ENCODE results near the gene BNIPL. TPM values are rescaled to one million over a fixed set of nuclear protein-coding genes. Genes with fewer than 3 reads are reported as not detected.

Gene BNIPL
- total RNA-seq, 1 experiment from 2014 or later, result not detected

GRCh38 chr1:151008244-151009205, 27.9 kb upstream of the BNIPL start, which contains the start of gene PRUNE1:
TSS of gene PRUNE1 (plus strand) at chr1:151008449. CDS start at chr1:151008633, 184 bp downstream.
- DNase-seq (ENCODE audit: low read depth), result peak; percentile 95
- in situ Hi-C loops (cut with HindIII; ENCODE audit: low pct_unique_long_range_greater_than_20kb, low sequenced_read_pairs), result no loop called here

GRCh38 chr1:151009206-151009587, 27.2 kb upstream of the BNIPL start:
- in situ Hi-C loops (cut with HindIII; ENCODE audit: low pct_unique_long_range_greater_than_20kb, low sequenced_read_pairs), result no loop called here
- no peak for DNase-seq (ENCODE audit: low read depth)

- in situ Hi-C loops (cut with HindIII; ENCODE audit: low pct_unique_long_range_greater_than_20kb, low sequenced_read_pairs), result no loop called here
- DNase-seq (ENCODE audit: low read depth), result no peak
Measured at GRCh38 chr1:151009674-151010345, 26.6 kb upstream of the BNIPL start.

DNA sequence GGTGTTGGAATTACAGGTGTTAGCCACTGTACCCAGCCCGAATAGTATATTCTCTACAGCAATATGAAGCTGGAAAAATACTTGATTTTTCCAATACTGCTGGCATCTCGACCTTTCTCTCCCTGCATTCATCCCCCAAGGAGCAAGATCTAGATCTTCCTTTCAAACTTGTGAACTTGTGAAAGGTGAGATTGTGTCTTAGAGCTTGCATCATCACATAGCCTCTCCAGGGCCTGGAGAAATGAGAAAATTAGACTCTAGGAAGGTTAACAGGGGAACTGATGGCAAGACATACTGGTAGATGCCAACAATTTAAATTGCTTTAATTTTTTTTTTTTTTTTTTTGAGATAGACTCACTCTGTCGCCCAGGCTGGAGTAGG, 26.1 kb upstream of the BNIPL start:
- in situ Hi-C loops (cut with HindIII; ENCODE audit: low pct_unique_long_range_greater_than_20kb, low sequenced_read_pairs), result no loop called here
- DNase-seq (ENCODE audit: low read depth), result no peak

- in situ Hi-C loops (cut with HindIII; ENCODE audit: low pct_unique_long_range_greater_than_20kb, low sequenced_read_pairs), result no loop called here
- DNase-seq (ENCODE audit: low read depth), result no peak
Measured at GRCh38 chr1:151011154-151011850, 25.1 kb upstream of the BNIPL start.

- in situ Hi-C loops (cut with HindIII; ENCODE audit: low pct_unique_long_range_greater_than_20kb, low sequenced_read_pairs), result no loop called here
- peak; percentile 41 for DNase-seq (ENCODE audit: low read depth)
Measured at GRCh38 chr1:151012684-151013471, 23.5 kb upstream of the BNIPL start.

GRCh38 chr1:151013518-151013917, 22.9 kb upstream of the BNIPL start:
- in situ Hi-C loops (cut with HindIII; ENCODE audit: low pct_unique_long_range_greater_than_20kb, low sequenced_read_pairs), result no loop called here
- DNase-seq (ENCODE audit: low read depth), result peak; percentile 79

- in situ Hi-C loops (cut with HindIII; ENCODE audit: low pct_unique_long_range_greater_than_20kb, low sequenced_read_pairs), result no loop called here
- DNase-seq (ENCODE audit: low read depth), result peak; percentile 60
Measured at GRCh38 chr1:151024540-151025146, 11.7 kb upstream of the BNIPL start.

DNA sequence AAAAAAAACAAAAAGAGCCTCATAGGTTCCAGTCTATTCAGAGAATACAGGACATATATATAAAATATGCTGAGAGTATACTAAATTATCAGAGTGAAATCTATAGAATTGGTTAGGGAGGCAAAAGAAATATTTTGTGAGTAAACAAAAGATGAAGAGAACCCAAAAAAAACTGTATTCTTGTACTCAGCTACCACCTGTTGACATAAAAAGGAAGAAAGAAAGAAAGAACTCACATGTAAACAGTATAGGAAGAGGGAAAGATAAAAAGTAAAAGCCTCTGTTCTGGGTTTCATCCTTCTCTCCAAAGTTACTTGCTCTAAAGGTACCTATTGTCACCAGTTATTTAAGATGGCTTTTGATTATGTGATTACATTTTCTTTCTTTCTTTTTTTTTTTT, 9.9 kb upstream of the BNIPL start:
- in situ Hi-C loops (cut with HindIII; ENCODE audit: low pct_unique_long_range_greater_than_20kb, low sequenced_read_pairs), result no loop called here
- DNase-seq (ENCODE audit: low read depth), result no peak

DNA sequence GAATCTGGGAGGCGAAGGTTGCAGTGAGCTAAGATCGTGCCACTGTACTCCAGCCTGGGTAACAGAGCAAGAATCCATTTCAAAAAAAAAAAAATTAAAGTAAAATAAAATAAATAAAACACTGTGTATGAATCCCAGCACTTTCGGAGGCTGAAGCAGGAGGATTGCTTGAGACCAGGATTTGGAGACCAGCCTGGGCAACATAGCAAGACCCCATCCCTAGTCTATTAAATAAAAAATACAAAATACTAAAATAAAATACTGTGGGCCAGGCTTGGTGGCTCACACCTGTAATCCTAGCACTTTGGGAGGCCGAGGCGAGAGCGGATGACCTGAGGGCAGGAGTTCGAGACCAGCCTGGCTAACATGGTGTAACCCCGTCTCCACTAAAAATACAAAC, 4.2 kb upstream of the BNIPL start:
- in situ Hi-C loops (cut with HindIII; ENCODE audit: low pct_unique_long_range_greater_than_20kb, low sequenced_read_pairs), result no loop called here
- no peak for DNase-seq (ENCODE audit: low read depth)

- in situ Hi-C loops (cut with HindIII; ENCODE audit: low pct_unique_long_range_greater_than_20kb, low sequenced_read_pairs), result no loop called here
- DNase-seq (ENCODE audit: low read depth), result no peak
Measured at GRCh38 chr1:151035167-151035566, 1.2 kb upstream of the BNIPL start.

DNA sequence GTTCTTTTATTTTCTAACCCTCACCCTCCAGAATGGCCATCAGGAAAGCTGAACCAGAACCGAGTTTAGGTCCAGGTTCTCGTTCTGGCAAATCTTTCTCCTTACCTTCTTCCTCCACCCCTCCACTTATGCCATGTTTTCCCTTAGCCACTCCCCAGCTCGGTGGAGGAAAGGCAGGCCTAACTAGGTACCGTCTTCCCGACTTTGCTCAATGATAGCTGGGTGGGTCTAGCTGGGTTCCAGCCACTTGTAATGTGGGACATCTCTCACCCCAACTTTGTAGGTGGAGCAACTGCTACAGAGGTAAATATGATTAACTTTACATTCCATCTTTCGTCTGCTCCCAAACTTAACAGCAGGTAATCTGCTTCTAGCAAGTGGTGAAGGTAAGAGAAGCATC, 646 bp downstream of the BNIPL start:
- DNase-seq (ENCODE audit: low read depth), result no peak
- in situ Hi-C loops (cut with HindIII; ENCODE audit: low pct_unique_long_range_greater_than_20kb, low sequenced_read_pairs), result no loop called here

DNA sequence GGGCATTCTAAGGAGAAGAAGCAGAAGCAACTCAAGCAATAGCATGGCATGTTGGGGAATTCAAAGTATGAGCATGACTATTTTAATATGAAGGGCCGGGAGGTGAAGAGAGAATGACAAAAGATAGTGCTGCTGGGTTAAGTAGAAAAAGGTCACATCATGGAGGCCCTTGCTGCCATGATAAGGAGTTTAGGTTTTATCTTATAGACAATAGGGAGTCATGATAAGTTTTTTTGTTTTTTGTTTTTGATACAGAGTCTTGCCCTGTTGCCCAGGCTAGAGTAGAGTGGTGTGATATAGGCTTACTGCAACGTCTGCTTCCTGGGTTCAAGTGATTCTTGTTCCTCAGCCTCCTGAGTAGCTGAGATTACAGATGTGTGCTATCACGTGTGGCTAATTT, 3.1 kb downstream of the BNIPL start:
- in situ Hi-C loops (cut with HindIII; ENCODE audit: low pct_unique_long_range_greater_than_20kb, low sequenced_read_pairs), result no loop called here
- no peak for DNase-seq (ENCODE audit: low read depth)

DNA sequence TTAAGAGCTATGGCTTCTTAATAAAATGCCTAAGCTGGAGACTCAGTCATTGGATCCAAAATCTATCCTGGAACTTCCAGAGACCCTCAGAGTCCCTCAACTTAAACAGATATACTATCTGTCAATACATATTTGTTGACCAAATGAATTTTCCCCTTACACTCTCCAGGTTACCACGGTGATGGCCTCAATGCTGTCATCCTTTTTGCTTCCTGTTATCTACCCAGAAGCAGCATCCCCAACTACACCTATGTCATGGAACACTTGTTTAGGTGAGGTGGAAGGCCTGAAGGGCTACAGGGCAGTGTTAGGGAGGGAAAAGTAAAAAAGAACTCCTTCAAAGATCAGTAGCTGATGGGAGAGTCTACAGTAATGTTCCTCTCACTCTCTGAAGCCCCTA, 6.8 kb downstream of the BNIPL start:
- DNase-seq (ENCODE audit: low read depth), result no peak
- in situ Hi-C loops (cut with HindIII; ENCODE audit: low pct_unique_long_range_greater_than_20kb, low sequenced_read_pairs), result no loop called here

DNA sequence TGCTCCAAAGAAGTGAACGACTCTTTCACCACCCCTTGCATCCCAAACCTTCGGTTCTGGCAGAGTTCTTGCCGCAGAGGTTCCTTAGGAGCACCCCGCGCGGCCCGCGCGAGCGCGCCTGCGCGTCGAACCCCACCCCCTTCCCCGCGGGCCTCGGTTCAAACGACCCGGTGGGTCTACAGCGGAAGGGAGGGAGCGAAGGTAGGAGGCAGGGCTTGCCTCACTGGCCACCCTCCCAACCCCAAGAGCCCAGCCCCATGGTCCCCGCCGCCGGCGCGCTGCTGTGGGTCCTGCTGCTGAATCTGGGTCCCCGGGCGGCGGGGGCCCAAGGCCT, 11.2 kb downstream of the BNIPL start, which contains the start of gene C1orf56:
Gene C1orf56 (plus strand): TSS at position 161 of the 334 bp plus-strand sequence. CDS start 97 bp downstream, at position 258.
- peak; percentile 76 for DNase-seq (ENCODE audit: low read depth)
- in situ Hi-C loops (cut with HindIII; ENCODE audit: low pct_unique_long_range_greater_than_20kb, low sequenced_read_pairs), result no loop called here

- in situ Hi-C loops (cut with HindIII; ENCODE audit: low pct_unique_long_range_greater_than_20kb, low sequenced_read_pairs), result no loop called here
- DNase-seq (ENCODE audit: low read depth), result peak; percentile 62
Measured at GRCh38 chr1:151047925-151048644, 11.7 kb downstream of the BNIPL start.

DNA sequence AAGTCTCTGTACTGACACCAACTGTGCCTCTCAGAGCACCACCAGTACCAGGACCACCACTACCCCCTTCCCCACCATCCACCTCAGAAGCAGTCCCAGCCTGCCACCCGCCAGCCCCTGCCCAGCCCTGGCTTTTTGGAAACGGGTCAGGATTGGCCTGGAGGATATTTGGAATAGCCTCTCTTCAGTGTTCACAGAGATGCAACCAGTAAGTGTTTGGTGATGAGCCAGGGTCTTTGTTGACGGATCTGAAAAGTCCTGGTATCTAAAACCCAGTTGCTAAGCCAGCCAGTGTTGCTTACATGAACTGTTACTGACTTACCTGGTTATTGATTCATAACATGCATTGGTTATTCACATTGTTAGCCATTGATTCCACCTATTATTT, 12.3 kb downstream of the BNIPL start:
- in situ Hi-C loops (cut with HindIII; ENCODE audit: low pct_unique_long_range_greater_than_20kb, low sequenced_read_pairs), result no loop called here
- DNase-seq (ENCODE audit: low read depth), result no peak
